Omental fat pad (tissue), 4 donors: ENCODE data around the gene KCNQ1OT1. TPM values are rescaled to one million over a fixed set of nuclear protein-coding genes. Genes with fewer than 3 reads are reported as not detected.

Experiments
- ATAC-seq: fragments of 150-250 bp; one replicate; pipeline ENCODE4 v1.9.1; 2016; ENCODE audit warnings: mild to moderate bottlenecking, moderate library complexity; ENCODE audit not compliant: low FRiP score
- DNase-seq: peaks from one replicate; pipeline ENCODE4 v3.0.0-alpha.2; 2019; ENCODE audit warnings: low spot score
- total RNA-seq, 4 donors: library from RNA; depleted of rRNA; stranded (reverse); fragments of >200 nt; gene quantifications; one replicate each; pipeline ENCODE4 v1.1.0, GENCODE V29; 2016
- TF ChIP-seq, protein P1 (sequence below), 3 donors: fragments of 450-650 bp; IDR thresholded peaks; one replicate each; pipeline ENCODE4 v1.5.1; 2016 to 2017; ENCODE audit warnings: antibody characterized with exemption in 3 of 3, mild to moderate bottlenecking in 3 of 3, moderate library complexity in 2 of 3

KCNQ1OT1 gene
- total RNA-seq, 4 donors from 2014 or later: 3.4 to 9.7 (median 6.2) TPM

DNA sequence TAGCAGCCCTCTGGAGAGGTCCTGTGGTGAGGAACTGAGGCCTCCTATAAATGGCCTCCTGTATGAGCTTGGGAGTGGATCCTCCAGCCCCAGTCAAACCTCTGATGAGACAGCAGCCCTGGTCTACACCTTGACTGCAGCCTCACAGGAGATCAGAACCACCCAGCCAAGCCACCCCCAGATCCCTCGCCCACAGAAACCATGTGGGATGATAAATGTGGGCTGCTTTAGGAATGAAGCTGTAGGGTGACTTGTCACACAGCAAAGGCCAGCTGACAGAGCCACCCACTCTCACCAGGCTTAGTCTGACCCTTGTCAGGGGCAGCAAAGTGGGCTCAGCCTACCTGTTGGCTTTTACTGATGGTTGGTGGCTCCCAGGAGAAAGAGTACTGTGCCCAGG lies 6.5 kb upstream of the KCNQ1OT1 start:
- TF ChIP-seq, protein P1, sequence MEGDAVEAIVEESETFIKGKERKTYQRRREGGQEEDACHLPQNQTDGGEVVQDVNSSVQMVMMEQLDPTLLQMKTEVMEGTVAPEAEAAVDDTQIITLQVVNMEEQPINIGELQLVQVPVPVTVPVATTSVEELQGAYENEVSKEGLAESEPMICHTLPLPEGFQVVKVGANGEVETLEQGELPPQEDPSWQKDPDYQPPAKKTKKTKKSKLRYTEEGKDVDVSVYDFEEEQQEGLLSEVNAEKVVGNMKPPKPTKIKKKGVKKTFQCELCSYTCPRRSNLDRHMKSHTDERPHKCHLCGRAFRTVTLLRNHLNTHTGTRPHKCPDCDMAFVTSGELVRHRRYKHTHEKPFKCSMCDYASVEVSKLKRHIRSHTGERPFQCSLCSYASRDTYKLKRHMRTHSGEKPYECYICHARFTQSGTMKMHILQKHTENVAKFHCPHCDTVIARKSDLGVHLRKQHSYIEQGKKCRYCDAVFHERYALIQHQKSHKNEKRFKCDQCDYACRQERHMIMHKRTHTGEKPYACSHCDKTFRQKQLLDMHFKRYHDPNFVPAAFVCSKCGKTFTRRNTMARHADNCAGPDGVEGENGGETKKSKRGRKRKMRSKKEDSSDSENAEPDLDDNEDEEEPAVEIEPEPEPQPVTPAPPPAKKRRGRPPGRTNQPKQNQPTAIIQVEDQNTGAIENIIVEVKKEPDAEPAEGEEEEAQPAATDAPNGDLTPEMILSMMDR (IDR thresholded peaks at IDR 0.05): no peak
- DNase-seq: no peak
- ATAC-seq: no peak

- DNase-seq: no peak
- TF ChIP-seq, protein P1 (IDR thresholded peaks at IDR 0.05): no peak
- no peak for ATAC-seq
These were observed 5.3 kb upstream of the KCNQ1OT1 start for GRCh38 chr11:2704896-2705606.

DNA sequence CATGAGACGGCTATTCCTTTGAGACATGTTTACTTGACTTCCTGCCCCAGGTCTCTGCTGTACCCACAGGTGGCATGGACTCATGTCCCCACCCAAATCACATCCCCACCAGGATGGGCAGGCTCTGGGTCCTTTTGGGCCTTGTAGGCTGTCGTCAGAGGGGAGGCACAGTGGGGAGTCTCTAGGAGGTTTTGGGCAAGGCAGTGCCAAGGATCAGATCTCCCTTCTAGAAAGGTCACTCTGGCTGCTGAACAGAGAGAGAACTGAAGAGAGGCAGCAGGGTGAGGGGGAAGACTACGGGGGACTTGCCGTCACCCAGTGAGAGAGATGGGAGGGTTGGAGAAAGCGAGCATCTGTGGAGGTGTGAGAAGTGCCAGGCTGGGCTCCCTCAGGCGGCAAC lies 4.6 kb upstream of the KCNQ1OT1 start:
- no peak for DNase-seq

DNA sequence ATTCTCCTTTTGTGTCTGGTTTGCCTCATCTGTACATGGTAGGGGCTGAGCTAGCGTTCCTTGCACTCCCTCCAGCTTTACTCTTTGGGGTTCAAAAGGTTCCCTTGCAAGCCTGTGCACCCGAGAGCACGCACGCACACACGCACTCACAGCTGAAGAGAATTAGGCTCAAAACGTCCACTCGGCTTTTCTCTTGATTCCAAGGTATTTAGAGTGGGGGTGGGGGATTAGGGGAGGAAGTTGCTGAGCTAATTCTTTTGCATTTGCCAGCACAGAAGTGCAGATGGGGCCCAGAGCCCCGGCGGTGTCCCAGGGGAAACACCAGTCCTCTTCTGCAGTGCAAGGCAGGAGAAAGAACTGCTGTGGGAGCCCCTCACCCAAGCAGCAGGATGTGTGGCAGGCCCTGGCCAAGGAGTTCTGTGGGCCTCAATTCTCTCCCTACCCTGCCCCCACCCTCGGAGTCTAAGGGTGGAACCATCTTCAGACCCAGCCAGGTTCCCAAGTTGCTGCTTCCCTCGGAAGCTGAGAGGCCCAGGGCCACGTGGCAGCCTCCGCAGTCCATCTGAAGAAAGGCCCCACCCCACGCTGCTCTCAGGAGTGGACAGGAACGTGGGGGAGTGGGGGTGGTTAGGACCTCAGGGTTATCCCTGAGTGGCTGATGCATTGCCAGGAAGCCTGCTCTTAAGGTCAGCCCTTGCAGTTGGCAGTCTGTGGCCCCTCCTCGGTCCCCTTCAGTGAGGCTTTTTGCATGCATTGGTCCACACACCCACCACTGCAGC lies 3.8 kb upstream of the KCNQ1OT1 start:
- ATAC-seq: no peak
- TF ChIP-seq, protein P1 (IDR thresholded peaks at IDR 0.05): no peak
- no peak for DNase-seq

More for the DNA sequence above, 4.6 kb upstream of the KCNQ1OT1 start:
- no peak for ATAC-seq
- TF ChIP-seq, protein P1 (IDR thresholded peaks at IDR 0.05): no peak

DNA sequence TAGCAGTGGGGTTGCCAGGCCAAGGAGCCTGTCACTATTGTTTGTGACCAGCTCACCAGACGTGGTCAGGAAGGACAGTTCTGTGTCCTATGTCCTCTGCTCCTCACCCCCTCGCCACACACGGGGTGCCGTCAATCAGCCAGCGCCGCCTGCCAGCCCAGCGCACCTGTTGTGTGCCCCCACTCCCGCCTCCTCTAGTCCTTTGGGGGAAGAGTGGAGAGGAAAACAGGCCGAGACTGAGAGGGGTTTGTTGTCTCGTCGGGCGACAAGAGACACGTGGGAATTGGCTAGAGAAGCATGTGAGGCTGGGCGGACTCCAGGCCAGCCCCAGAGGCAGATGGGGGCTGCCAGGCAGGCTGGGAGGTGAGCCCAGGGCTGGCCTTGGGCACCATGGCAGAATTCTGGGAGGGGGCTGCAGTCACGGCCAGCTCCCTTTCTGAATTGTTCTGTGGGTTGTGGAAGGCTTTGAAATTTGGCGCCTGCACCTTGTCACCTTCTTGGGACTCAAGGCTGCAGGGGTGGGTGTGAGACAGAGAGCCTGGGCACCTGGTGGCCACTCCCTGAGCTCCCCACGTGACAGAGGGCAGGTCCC lies 3.1 kb upstream of the KCNQ1OT1 start:
- no peak for ATAC-seq
- TF ChIP-seq, protein P1 (IDR thresholded peaks at IDR 0.05): no peak
- no peak for DNase-seq

- TF ChIP-seq, protein P1 (IDR thresholded peaks at IDR 0.05): no peak
- ATAC-seq (no peak), DNase-seq (no peak)
These were observed 2.2 kb upstream of the KCNQ1OT1 start for GRCh38 chr11:2701898-2702434.
